WTC11 (cell line): ENCODE data around the gene WDR36. TPM values are rescaled to one million over a fixed set of nuclear protein-coding genes. Genes with fewer than 3 reads are reported as not detected.

Source experiments
- ATAC-seq: fragments of 200-7000 bp; cut with Tn5 transposase; 2 replicates; pipeline ENCODE4 v1.10.0; 2021; ENCODE audit warnings: mild to moderate bottlenecking, moderate library complexity
- CTCF ChIA-PET: fragments of 300-600 bp; sonication (Branson Sonifier 250); formaldehyde crosslinking; loops from one replicate; lab custom pipeline; 2021; ENCODE audit warnings: antibody characterized with exemption; lab: Charles Lee
- POLR2A ChIA-PET: fragments of 350-600 bp; sonication (Branson Sonifier 250); formaldehyde crosslinking; loops from one replicate; lab custom pipeline; 2021; ENCODE audit warnings: antibody characterized with exemption; lab: Charles Lee
- DNase-seq: peaks from one replicate; pipeline ENCODE4 v3.0.0; 2021; ENCODE audit warnings: low spot score
- H3K27ac Mint-ChIP-seq: 2 replicates; pipeline ENCODE4 v1.8.0; 2021; ENCODE audit warnings: mixed read lengths
- H3K27me3 Mint-ChIP-seq: 2 replicates; pipeline ENCODE4 v1.8.0; 2021; ENCODE audit warnings: low read depth, mild to moderate bottlenecking, moderate library complexity, mixed read lengths
- H3K36me3 Mint-ChIP-seq: 2 replicates; pipeline ENCODE4 v1.8.0; 2021; ENCODE audit warnings: mixed read lengths
- H3K4me1 Mint-ChIP-seq: 2 replicates; pipeline ENCODE4 v1.8.0; 2022; ENCODE audit warnings: mixed read lengths
- H3K4me3 Mint-ChIP-seq: 2 replicates; pipeline ENCODE4 v1.8.0; 2021; ENCODE audit warnings: mild to moderate bottlenecking, moderate library complexity, mixed read lengths
- H3K9me3 Mint-ChIP-seq: 2 replicates; pipeline ENCODE4 v1.8.0; 2021; ENCODE audit warnings: mixed read lengths
- SMAD4 ChIP-seq: sonication (generic); formaldehyde crosslinking; IDR thresholded peaks from 2 replicates; pipeline ENCODE4 v1.8.0; 2022; ENCODE audit warnings: mild to moderate bottlenecking, missing genetic modification reagents
- total RNA-seq: library from RNA; stranded (reverse); gene quantifications from 3 replicates; pipeline ENCODE4 v1.2.3, GENCODE V29; 2021

Gene WDR36
- total RNA-seq, 1 experiment from 2014 or later = 34.1 TPM

- Mint-ChIP-seq H3K27ac (no peak overlapping the region), H3K4me1 (peaks cover 13% of the 10 kb centered on the region), H3K36me3 (no peaks in the 10 kb centered on the region), H3K27me3 (no peaks in the 10 kb centered on the region), H3K4me3 (no peak overlapping the region), H3K9me3 (no peaks in the 10 kb centered on the region)
- CTCF ChIA-PET = no interaction called here
- POLR2A ChIA-PET = no interaction called here
- DNase-seq = no peak
- no peak for ATAC-seq
- no peak for TF ChIP-seq SMAD4
Measured at GRCh38 chr5:111173476-111173875, 81.3 kb downstream of the WDR36 start.

Other genes starting within 250 kb of the WDR36 start
- gene TSLP, start 20.6 kb upstream of the WDR36 start, total RNA-seq = 0.73 to 1.1 TPM (median 0.87 TPM) in 3 replicates
- gene CAMK4, start 132.0 kb downstream of the WDR36 start, total RNA-seq = 5.8 to 10.6 TPM (median 7.4 TPM) in 3 replicates